Fibroblast of lung (primary cell): ENCODE measurements around the gene STX11. TPM values are rescaled to one million over a fixed set of nuclear protein-coding genes. Genes with fewer than 3 reads are reported as not detected.

ENCODE experiments used
- DNase-seq, 2 donors: peaks; one replicate each; pipeline versions ENCODE4 v3.0.0 to v3.0.0-alpha.2; 2010; ENCODE audit warnings: low read depth in 2 of 2
- H2AFZ ChIP-seq: 2 replicates; pipeline ENCODE4 v1.5.1; 2012; ENCODE audit warnings: low read length, control low read depth, inconsistent platforms
- H3K27ac ChIP-seq: 2 replicates; pipeline ENCODE4 v1.5.1; 2011; ENCODE audit warnings: low read length, control low read depth; ENCODE audit not compliant: insufficient read depth
- H3K27me3 ChIP-seq: 2 replicates; pipeline ENCODE4 v1.5.1; 2011; ENCODE audit warnings: mild to moderate bottlenecking, low read length; ENCODE audit not compliant: control insufficient read depth, insufficient read depth
- H3K36me3 ChIP-seq: 2 replicates; pipeline ENCODE4 v1.5.1; 2011; ENCODE audit warnings: low read length; ENCODE audit not compliant: control insufficient read depth, insufficient read depth
- H3K4me1 ChIP-seq: 2 replicates; pipeline ENCODE4 v1.5.1; 2011; ENCODE audit warnings: low read length; ENCODE audit not compliant: control insufficient read depth, insufficient read depth; ENCODE audit errors: extremely low read depth
- H3K4me2 ChIP-seq: 2 replicates; pipeline ENCODE4 v1.5.1; 2011; ENCODE audit warnings: low read length, control low read depth; ENCODE audit not compliant: insufficient read depth; ENCODE audit errors: extremely low read depth
- H3K4me3 ChIP-seq, 4 experiments: fragments of 200-600 bp in 1 of 4; sonication (generic) in 1 of 4; replicated peaks in 1 of 4; 2 replicates each; pipeline ENCODE4 v1.5.1; 2011 to 2016; ENCODE audit warnings: low read length in 4 of 4, low read depth in 3 of 4, mild to moderate bottlenecking in 3 of 4, control low read depth in 2 of 4, inconsistent platforms in 1 of 4, mixed read lengths in 1 of 4; ENCODE audit not compliant: insufficient read depth in 1 of 4; ENCODE audit errors: control extremely low read depth in 1 of 4
- H3K79me2 ChIP-seq: 2 replicates; pipeline ENCODE4 v1.5.1; 2012; ENCODE audit warnings: mild to moderate bottlenecking, low read length, inconsistent platforms; ENCODE audit not compliant: control insufficient read depth, insufficient read depth
- H3K9ac ChIP-seq: 2 replicates; pipeline ENCODE4 v1.5.1; 2011; ENCODE audit warnings: mild to moderate bottlenecking, low read length, control low read depth; ENCODE audit not compliant: insufficient read depth
- H3K9me3 ChIP-seq: 2 replicates; pipeline ENCODE4 v1.5.1; 2012; ENCODE audit warnings: low read depth, low read length; ENCODE audit not compliant: control insufficient read depth, insufficient read depth
- H4K20me1 ChIP-seq: 2 replicates; pipeline ENCODE4 v1.5.1; 2011; ENCODE audit warnings: low read length; ENCODE audit not compliant: control insufficient read depth, insufficient read depth; ENCODE audit errors: extremely low read depth
- EZH2 ChIP-seq: IDR thresholded peaks from 2 replicates; pipeline ENCODE4 v1.5.1; 2012; ENCODE audit warnings: low read length, control low read depth, mild to moderate bottlenecking; ENCODE audit errors: missing control alignments
- polyA plus RNA-seq, 2 donors: library from polyadenylated mRNA; depleted of rRNA in 1 of 2; stranded (reverse) in 1 of 2; unstranded in 1 of 2; fragments of >200 nt; gene quantifications; 2 replicates each; pipeline ENCODE4 v1.2.1, GENCODE V29; 2011 to 2012; ENCODE audit warnings: missing spikeins in 1 of 2
- total RNA-seq: library from RNA; depleted of rRNA; stranded (reverse); fragments of >200 nt; gene quantifications from 2 replicates; pipeline ENCODE4 v1.2.1, GENCODE V29; 2014
- TF ChIP-seq, protein P1 (sequence below), 2 donors: IDR thresholded peaks in 1 of 2; conservative IDR thresholded peaks in 1 of 2; 1 replicate in 1 of 2; 2 replicates in 1 of 2; pipeline ENCODE4 v1.5.1; 2011 to 2012; ENCODE audit warnings: low read length in 2 of 2, control low read depth in 1 of 2, inconsistent platforms in 1 of 2, low read depth in 1 of 2, mild to moderate bottlenecking in 1 of 2

Gene STX11
- total and polyA plus RNA-seq, 2 donors (not counting 1 experiment from before 2014, with no cell fraction given): 0.33 to 6.6 TPM

DNA sequence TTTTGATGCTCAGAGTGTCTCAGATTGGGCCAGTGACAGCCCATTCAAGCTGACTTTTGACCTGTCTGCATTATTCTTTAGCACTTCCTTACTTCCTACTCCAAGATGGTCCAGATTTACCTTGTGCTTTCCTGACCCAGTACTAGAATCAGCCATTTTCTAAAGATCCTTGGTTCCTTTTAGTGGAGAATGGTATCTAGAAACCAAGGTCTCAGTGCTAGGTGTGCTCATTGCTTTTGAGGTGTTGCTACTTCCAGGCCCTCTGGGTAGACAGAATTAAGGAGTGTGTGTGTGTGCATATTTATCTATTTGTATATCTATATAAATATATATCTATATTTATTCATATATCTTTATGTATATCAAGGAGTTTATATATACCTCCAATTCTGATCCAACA, 67.5 kb downstream of the STX11 start:
- Histone ChIP-seq H3K36me3 (no peaks in the 10 kb centered on the region), H3K9ac (no peak overlapping the region), H3K9me3 (no peaks in the 10 kb centered on the region), H2AFZ (no peak overlapping the region), H3K27me3 (no peaks in the 10 kb centered on the region), H3K4me1 (peaks cover 5% of the 10 kb centered on the region), H4K20me1 (no peaks in the 10 kb centered on the region), H3K79me2 (no peaks in the 10 kb centered on the region), H3K27ac (no peak overlapping the region), H3K4me2 (no peak overlapping the region), H3K4me3 (no peak overlapping the region)
- no peak for DNase-seq
- no peak for TF ChIP-seq EZH2
- TF ChIP-seq, protein P1, sequence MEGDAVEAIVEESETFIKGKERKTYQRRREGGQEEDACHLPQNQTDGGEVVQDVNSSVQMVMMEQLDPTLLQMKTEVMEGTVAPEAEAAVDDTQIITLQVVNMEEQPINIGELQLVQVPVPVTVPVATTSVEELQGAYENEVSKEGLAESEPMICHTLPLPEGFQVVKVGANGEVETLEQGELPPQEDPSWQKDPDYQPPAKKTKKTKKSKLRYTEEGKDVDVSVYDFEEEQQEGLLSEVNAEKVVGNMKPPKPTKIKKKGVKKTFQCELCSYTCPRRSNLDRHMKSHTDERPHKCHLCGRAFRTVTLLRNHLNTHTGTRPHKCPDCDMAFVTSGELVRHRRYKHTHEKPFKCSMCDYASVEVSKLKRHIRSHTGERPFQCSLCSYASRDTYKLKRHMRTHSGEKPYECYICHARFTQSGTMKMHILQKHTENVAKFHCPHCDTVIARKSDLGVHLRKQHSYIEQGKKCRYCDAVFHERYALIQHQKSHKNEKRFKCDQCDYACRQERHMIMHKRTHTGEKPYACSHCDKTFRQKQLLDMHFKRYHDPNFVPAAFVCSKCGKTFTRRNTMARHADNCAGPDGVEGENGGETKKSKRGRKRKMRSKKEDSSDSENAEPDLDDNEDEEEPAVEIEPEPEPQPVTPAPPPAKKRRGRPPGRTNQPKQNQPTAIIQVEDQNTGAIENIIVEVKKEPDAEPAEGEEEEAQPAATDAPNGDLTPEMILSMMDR (conservative IDR thresholded peaks at IDR 0.05 in 1 of 2, IDR thresholded peaks at IDR 0.05 in 1 of 2; ENCODE audit: low read depth in 1 of 2, low read length in 2 of 2): no peak

DNA sequence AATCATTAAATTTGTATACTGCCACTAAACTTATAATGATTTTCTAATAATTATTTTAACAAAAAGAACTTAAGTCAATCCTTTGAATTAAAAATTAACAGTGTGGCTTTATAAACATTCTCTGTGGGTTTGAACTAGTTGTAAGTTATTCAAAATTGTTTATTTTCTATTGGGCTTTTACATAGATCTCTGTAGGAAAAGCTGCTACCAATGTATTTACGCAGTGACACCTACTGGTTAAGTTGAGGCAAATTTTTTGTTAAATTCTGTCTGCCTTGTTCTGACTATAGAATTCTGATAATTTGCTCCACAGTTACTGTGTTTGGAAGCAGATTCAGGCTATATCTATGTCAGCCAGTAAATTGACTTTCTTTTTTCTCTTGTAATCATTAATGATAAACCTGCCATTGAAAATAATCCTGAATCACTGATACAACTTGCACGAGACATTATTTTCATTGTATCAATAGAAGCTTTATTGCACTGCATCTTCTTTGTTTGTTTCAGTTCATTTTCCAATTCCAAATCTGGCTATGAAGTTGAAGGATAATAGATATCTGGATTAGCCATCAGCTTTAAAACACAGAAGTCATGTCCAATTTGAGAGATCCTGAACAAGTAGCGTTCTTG, 68.9 kb downstream of the STX11 start:
- Histone ChIP-seq H3K4me2 (no peak overlapping the region), H3K79me2 (no peaks in the 10 kb centered on the region), H3K27ac (no peak overlapping the region), H3K4me3 (no peak overlapping the region), H2AFZ (no peak overlapping the region), H3K36me3 (no peaks in the 10 kb centered on the region), H3K9me3 (no peaks in the 10 kb centered on the region), H4K20me1 (no peaks in the 10 kb centered on the region), H3K9ac (no peak overlapping the region), H3K4me1 (peaks cover 5% of the 10 kb centered on the region), H3K27me3 (no peaks in the 10 kb centered on the region)
- TF ChIP-seq EZH2: no peak
- TF ChIP-seq, protein P1 (conservative IDR thresholded peaks at IDR 0.05 in 1 of 2, IDR thresholded peaks at IDR 0.05 in 1 of 2; ENCODE audit: low read depth in 1 of 2, low read length in 2 of 2): peak; percentile 43 to 60
- peak; percentile 46 to 77 for DNase-seq

DNA sequence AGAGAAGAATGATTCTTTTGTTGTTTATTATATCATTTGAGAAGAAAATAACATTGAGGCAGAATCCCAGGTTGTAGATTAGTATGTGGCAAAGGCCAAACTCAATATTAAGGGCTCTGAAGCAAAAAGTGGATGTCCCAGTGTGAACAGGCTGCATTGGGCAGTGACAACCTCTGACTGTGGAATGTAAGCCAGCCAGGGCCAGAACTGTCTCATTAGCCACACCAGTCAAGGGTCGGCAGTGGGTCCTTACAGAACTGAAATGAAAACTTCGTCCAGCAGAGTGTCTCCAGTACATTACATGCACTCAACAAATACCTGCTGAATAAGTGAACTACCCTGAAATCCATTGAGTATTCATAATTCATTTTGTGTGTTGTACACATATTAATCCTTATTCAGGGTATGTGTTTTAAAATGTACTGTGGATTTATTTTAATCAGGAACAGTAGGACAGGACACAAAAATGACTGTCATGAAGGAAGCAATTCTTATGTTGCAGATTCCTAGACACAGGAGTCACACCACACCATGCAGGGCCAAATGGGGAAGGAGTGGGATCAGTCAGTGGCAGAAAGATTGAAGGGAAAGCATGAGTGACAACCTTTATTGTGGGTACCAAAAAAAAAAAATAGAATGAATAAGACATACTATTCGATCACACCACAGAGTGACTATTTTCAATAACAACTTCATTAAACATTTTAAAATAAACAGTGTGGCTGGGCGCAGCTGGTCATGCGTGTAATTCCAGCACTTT, 69.9 kb downstream of the STX11 start:
- Histone ChIP-seq H3K9ac (no peak overlapping the region), H3K27me3 (no peaks in the 10 kb centered on the region), H3K9me3 (no peaks in the 10 kb centered on the region), H2AFZ (no peak overlapping the region), H3K4me2 (no peak overlapping the region), H4K20me1 (no peaks in the 10 kb centered on the region), H3K79me2 (no peaks in the 10 kb centered on the region), H3K27ac (no peak overlapping the region), H3K4me3 (no peak overlapping the region), H3K36me3 (no peaks in the 10 kb centered on the region), H3K4me1 (peaks cover 5% of the 10 kb centered on the region)
- TF ChIP-seq EZH2: no peak
- TF ChIP-seq, protein P1 (conservative IDR thresholded peaks at IDR 0.05 in 1 of 2, IDR thresholded peaks at IDR 0.05 in 1 of 2; ENCODE audit: low read depth in 1 of 2, low read length in 2 of 2): no peak
- no peak for DNase-seq
